BJ (cell line): ENCODE measurements around the gene MROH9. TPM values are rescaled to one million over a fixed set of nuclear protein-coding genes. Genes with fewer than 3 reads are reported as not detected.

Experiments
- CTCF ChIA-PET: fragments of 350-600 bp; formaldehyde crosslinking; extraction: SDS; loops from one replicate; lab custom pipeline; 2021; ENCODE audit warnings: antibody characterized with exemption, inconsistent platforms; lab: Yijun Ruan, JAX
- POLR2A ChIA-PET: fragments of 300-600 bp; sonication (Branson Sonifier 250); formaldehyde crosslinking; extraction: SDS; loops from one replicate; lab custom pipeline; 2021; ENCODE audit warnings: antibody characterized with exemption; lab: Charles Lee
- DNase-seq: peaks from one replicate; pipeline ENCODE4 v3.0.0-alpha.2; 2011; ENCODE audit warnings: low read depth
- H3K27me3 ChIP-seq: 2 replicates; pipeline ENCODE4 v1.6.0; 2011; ENCODE audit warnings: low read length; ENCODE audit not compliant: control insufficient read depth, insufficient read depth
- H3K36me3 ChIP-seq: 2 replicates; pipeline ENCODE4 v1.5.1; 2011; ENCODE audit warnings: low read length; ENCODE audit not compliant: control insufficient read depth, insufficient read depth
- H3K4me3 ChIP-seq: 2 replicates; pipeline ENCODE4 v1.5.1; 2011; ENCODE audit warnings: low read depth, mild to moderate bottlenecking, control low read depth, low read length
- polyA plus RNA-seq: library from polyadenylated mRNA; depleted of rRNA; stranded (reverse); fragments of >200 nt; gene quantifications from 2 replicates; pipeline ENCODE4 v1.2.3, GENCODE V29; 2011; rRNA removed
- small RNA-seq: library from RNA; depleted of rRNA; stranded (forward); fragments of <200 nt; gene quantifications from one replicate; pipeline ENCODE3, GENCODE V24; 2012; ENCODE audit warnings: low replicate concordance, low read depth; ENCODE audit not compliant: insufficient read length
- TF ChIP-seq, protein P1 (sequence below): IDR thresholded peaks from 2 replicates; pipeline ENCODE4 v1.5.1; 2011; ENCODE audit warnings: low read depth, mild to moderate bottlenecking, control low read depth, inconsistent platforms, low read length, moderate library complexity; ENCODE audit not compliant: insufficient read depth

MROH9 gene
- polyA plus RNA-seq, 1 experiment: 0.10 TPM

- H3K4me3 ChIP-seq: no peak overlapping the region
- ChIA-PET POLR2A (interaction anchor here (1.3 kb wide), 1 partner anchor 200 kb away, joined by 3 read pairs; the partner anchor contains the start of gene FMO4), CTCF (interaction anchor here (1.0 to 2.0 kb wide), 4 partner anchors 15 to 133 kb away, joined by 3 to 6 read pairs (median 6); no protein-coding TSS in a partner anchor)
- H3K36me3 ChIP-seq: no peaks in the 10 kb centered on the region
- no peak for DNase-seq
- no peaks in the 10 kb centered on the region for H3K27me3 ChIP-seq
- TF ChIP-seq, protein P1, sequence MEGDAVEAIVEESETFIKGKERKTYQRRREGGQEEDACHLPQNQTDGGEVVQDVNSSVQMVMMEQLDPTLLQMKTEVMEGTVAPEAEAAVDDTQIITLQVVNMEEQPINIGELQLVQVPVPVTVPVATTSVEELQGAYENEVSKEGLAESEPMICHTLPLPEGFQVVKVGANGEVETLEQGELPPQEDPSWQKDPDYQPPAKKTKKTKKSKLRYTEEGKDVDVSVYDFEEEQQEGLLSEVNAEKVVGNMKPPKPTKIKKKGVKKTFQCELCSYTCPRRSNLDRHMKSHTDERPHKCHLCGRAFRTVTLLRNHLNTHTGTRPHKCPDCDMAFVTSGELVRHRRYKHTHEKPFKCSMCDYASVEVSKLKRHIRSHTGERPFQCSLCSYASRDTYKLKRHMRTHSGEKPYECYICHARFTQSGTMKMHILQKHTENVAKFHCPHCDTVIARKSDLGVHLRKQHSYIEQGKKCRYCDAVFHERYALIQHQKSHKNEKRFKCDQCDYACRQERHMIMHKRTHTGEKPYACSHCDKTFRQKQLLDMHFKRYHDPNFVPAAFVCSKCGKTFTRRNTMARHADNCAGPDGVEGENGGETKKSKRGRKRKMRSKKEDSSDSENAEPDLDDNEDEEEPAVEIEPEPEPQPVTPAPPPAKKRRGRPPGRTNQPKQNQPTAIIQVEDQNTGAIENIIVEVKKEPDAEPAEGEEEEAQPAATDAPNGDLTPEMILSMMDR: no peak
Observed at GRCh38 chr1:171113382-171113781, 178.0 kb downstream of the MROH9 start.

Small RNAs within 50 kb of the gene (small RNA-seq; reads per million reads assigned to genes)
- not detected for gene MIR1295A

Other genes starting within 250 kb of the MROH9 start
- gene FMO3, start 155.4 kb downstream of the MROH9 start, polyA plus RNA-seq: 0.45 and 0.70 TPM in 2 replicates
- 0.07 and 0.17 TPM in 2 replicates for gene FMO2, start 249.8 kb downstream of the MROH9 start, polyA plus RNA-seq